Measurements from ENCODE around the gene CASP12.

CASP12 gene

DNA sequence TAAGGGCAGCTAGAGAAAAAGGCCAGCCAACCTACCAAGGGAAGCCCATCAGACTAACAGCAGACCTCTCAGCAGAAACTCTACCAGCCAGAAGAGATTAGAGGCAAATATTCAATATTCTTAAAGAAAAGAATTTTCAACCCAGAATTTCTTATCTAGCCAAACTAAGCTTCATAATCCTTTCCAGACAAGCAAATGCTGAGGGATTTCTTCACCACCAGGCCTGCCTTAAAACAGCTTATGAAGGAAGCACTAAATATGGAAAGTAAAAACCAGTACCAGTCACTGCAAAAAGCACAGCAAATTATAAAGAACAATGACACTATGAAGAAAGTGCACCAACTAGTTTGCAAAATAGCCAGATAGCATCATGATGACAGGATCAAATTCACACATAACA is 30.6 kb upstream of the CASP12 start:
- Histone ChIP-seq H3K9me3 (ENCODE audit: control insufficient read depth, low read length) (no peaks in the 10 kb centered on the region), H2AFZ (no peak overlapping the region), H3K4me3 (ENCODE audit: low read depth, low read length) (no peak overlapping the region), H3K36me3 (ENCODE audit: control insufficient read depth, insufficient read depth, low read length) (no peaks in the 10 kb centered on the region), H3K79me2 (no peaks in the 10 kb centered on the region), H3K9ac (no peak overlapping the region), H3K27me3 (ENCODE audit: control insufficient read depth, insufficient read depth, low read length) (no peaks in the 10 kb centered on the region), H3K27ac (no peak overlapping the region), H3K4me2 (ENCODE audit: low read length) (no peak overlapping the region), H3K4me1 (no peaks in the 10 kb centered on the region)
- TF ChIP-seq, protein P1, sequence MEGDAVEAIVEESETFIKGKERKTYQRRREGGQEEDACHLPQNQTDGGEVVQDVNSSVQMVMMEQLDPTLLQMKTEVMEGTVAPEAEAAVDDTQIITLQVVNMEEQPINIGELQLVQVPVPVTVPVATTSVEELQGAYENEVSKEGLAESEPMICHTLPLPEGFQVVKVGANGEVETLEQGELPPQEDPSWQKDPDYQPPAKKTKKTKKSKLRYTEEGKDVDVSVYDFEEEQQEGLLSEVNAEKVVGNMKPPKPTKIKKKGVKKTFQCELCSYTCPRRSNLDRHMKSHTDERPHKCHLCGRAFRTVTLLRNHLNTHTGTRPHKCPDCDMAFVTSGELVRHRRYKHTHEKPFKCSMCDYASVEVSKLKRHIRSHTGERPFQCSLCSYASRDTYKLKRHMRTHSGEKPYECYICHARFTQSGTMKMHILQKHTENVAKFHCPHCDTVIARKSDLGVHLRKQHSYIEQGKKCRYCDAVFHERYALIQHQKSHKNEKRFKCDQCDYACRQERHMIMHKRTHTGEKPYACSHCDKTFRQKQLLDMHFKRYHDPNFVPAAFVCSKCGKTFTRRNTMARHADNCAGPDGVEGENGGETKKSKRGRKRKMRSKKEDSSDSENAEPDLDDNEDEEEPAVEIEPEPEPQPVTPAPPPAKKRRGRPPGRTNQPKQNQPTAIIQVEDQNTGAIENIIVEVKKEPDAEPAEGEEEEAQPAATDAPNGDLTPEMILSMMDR (IDR thresholded peaks at IDR 0.05), result no peak

DNA sequence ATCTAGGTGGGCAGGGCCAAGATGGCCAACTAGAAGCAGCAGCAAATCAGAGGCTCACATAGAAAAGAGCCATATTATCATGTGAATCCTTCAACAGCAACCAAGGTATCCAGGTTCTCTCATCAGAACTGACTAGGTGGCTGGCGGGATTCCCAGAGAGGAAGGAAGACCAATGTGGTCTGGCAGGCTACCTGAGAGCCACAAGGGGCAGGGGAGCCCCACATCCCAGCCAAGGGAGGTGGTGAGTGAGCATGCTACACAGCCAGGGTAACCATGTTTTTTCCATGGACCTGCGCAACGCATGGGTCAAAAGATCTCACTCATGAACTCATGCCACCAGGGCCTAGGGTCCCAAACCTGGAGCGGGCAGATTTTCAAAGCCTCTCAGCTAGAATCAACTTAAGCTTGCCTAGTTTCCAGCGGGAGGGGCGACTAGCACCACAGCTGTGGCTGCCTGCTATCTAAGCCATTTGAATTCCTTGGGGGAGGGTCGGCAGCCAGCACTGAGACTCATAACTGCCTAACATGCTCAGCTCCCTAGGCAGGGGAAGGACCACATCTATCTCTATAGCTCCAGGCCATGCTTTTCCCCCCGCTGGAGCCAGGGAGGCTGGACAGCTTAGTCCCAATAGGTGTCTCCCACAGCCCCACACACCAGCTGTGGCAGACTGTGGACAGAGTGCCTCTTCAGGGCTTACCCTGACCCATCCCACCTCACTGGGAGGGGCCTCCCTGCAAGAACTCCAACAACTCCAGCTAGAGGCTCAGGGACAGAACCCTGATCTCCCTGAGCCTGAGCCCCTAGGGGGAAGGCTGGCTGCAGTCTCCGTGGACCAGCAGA is 28.7 kb upstream of the CASP12 start:
- Histone ChIP-seq H3K4me2 (ENCODE audit: low read length) (no peak overlapping the region), H3K79me2 (no peaks in the 10 kb centered on the region), H3K27ac (no peak overlapping the region), H3K9ac (no peak overlapping the region), H3K4me3 (ENCODE audit: low read depth, low read length) (no peak overlapping the region), H3K27me3 (ENCODE audit: control insufficient read depth, insufficient read depth, low read length) (no peaks in the 10 kb centered on the region), H3K36me3 (ENCODE audit: control insufficient read depth, insufficient read depth, low read length) (no peaks in the 10 kb centered on the region), H3K9me3 (ENCODE audit: control insufficient read depth, low read length) (no peaks in the 10 kb centered on the region), H2AFZ (no peak overlapping the region), H3K4me1 (no peaks in the 10 kb centered on the region)
- TF ChIP-seq, protein P1 (IDR thresholded peaks at IDR 0.05), result no peak

DNA sequence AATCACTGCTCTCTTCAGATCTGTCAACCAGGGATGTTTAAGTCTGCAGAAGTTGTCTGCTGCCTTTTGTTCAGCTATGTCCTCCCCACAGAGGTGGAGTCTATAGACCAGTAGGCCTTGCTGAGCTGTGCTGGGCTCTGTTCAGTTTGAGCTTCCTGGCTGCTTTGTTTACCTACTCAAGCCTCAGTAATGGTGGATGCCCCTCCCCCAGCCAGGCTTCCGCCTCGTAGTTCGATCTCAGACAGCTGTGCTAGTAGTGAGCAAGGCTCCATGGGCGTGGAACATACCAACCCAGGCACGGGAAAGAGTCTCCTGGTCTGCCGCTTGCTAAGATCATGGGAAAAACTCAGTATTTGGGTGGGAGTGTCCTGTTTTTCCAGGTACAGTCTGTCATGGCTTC is 27.6 kb upstream of the CASP12 start:
- Histone ChIP-seq H3K4me1 (no peaks in the 10 kb centered on the region), H3K9ac (no peak overlapping the region), H3K27me3 (ENCODE audit: control insufficient read depth, insufficient read depth, low read length) (no peaks in the 10 kb centered on the region), H2AFZ (no peak overlapping the region), H3K79me2 (no peaks in the 10 kb centered on the region), H3K4me2 (ENCODE audit: low read length) (no peak overlapping the region), H3K27ac (no peak overlapping the region), H3K9me3 (ENCODE audit: control insufficient read depth, low read length) (no peaks in the 10 kb centered on the region), H3K36me3 (ENCODE audit: control insufficient read depth, insufficient read depth, low read length) (no peaks in the 10 kb centered on the region), H3K4me3 (ENCODE audit: low read depth, low read length) (no peak overlapping the region)
- TF ChIP-seq, protein P1 (IDR thresholded peaks at IDR 0.05), result no peak

DNA sequence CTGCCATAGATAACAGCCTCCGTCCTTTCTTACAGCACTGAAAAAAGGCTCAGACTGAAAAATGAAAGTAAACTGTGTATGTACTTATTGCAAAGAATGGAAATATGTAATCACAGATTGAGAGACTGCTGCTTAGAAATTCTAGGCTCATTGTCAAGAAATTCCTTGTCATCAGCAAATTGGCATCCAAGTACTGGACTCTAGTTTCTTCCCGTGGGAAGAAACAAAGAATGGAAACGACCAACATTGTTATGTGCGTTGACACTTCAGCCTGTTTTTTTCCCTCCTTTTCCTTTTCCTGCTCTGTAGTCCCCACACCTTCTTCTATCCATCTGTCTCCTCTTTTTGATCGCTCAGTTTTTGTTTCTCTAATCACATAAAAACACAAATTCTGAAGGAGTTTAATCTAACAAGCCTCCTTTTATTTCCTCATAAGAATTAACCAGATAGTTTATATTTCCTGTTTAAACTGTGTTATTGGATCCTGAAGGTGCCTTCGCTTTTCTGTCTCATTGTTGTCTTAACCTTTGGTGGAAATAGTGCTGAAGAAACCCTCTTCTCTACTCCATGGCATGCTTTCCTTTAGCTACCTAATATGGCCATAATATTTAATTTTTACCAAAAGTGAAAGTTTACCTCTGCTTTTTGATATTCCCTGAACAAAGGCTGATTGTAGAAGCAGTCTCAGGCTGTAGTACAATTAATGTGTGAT is 20.0 kb upstream of the CASP12 start:
- Histone ChIP-seq H2AFZ (peak overlapping the region; percentile 25), H3K4me1 (no peaks in the 10 kb centered on the region), H3K27ac (peak overlapping the region; percentile 50), H3K4me2 (ENCODE audit: low read length) (peak overlapping the region; percentile 17), H3K79me2 (no peaks in the 10 kb centered on the region), H3K4me3 (ENCODE audit: low read depth, low read length) (peak overlapping the region; percentile 43), H3K27me3 (ENCODE audit: control insufficient read depth, insufficient read depth, low read length) (no peaks in the 10 kb centered on the region), H3K36me3 (ENCODE audit: control insufficient read depth, insufficient read depth, low read length) (no peaks in the 10 kb centered on the region), H3K9me3 (ENCODE audit: control insufficient read depth, low read length) (no peaks in the 10 kb centered on the region), H3K9ac (no peak overlapping the region)
- TF ChIP-seq, protein P1 (IDR thresholded peaks at IDR 0.05), result no peak

Measured in parathyroid adenoma (tissue), 2 donors.